ENCODE results near the gene TLE5. TPM values are rescaled to one million over a fixed set of nuclear protein-coding genes. Genes with fewer than 3 reads are reported as not detected.

The TLE5 gene
- total and polyA plus RNA-seq, 9 of the 15 experiments (the other 6 are each of a cell fraction or from before 2014, with no cell fraction given): 2.0 to 347 (median 235) TPM

- peaks cover 20 to 38% of the 10 kb centered on the region in 2 experiments for H3K4me1 ChIP-seq (replicated peaks in 1 of 2; ENCODE audit: control insufficient read depth in 2 of 2, insufficient read depth in 2 of 2, low read length in 2 of 2)
- H2AFZ ChIP-seq (ENCODE audit: low read depth, low read length): no peak overlapping the region
- no peaks in the 10 kb centered on the region for H3K36me3 ChIP-seq (ENCODE audit: control insufficient read depth, insufficient read depth, low read length)
- peak in 2 of 4 experiments; percentile 24 to 48 for DNase-seq (ENCODE audit: extremely low read depth in 1 of 4, low spot score in 3 of 4)
- no peaks in the 10 kb centered on the region for H3K9me1 ChIP-seq (ENCODE audit: control insufficient read depth, insufficient read depth, low read length)
- no peak overlapping the region for H3K4me3 ChIP-seq
- ATAC-seq: peak; percentile 19
- H3K9ac ChIP-seq (ENCODE audit: insufficient read depth in 1 of 2, low read depth in 2 of 2, low read length in 2 of 2): peak overlapping the region in 1 of 2 experiments; percentile 72; a peak in 1 of 4 replicates
- H4K20me1 ChIP-seq (replicated peaks; ENCODE audit: control insufficient read depth, insufficient read depth, low read length): no peaks in the 10 kb centered on the region
- H3K9me3 ChIP-seq (replicated peaks; ENCODE audit: control insufficient read depth, insufficient read depth, low read depth, low read length): no peaks in the 10 kb centered on the region
- no peak for FAIRE-seq
- in situ Hi-C loops (cut with MboI) (no loop called here), intact Hi-C loops (cut with micrococcal nuclease) (no loop called here)
- no TSS peak for BruUV-seq (replicated peaks)
- H3K4me2 ChIP-seq (ENCODE audit: insufficient read depth, low read length): no peak overlapping the region
- no peaks in the 10 kb centered on the region for H3K79me2 ChIP-seq (ENCODE audit: control insufficient read depth, insufficient read depth, low read length)
- 39% methylated on average over 23 of the region's 30 CpGs for WGBS (ENCODE audit: insufficient coverage, low coverage, missing lambda C conversion rate)
- H3K27me3 ChIP-seq (ENCODE audit: control insufficient read depth in 2 of 2, insufficient read depth in 2 of 2, low read length in 2 of 2): no peaks in the 10 kb centered on the region
- POLR2A ChIA-PET: interaction anchor here (0.6 to 2.5 kb wide), 4 partner anchors 11 to 29 kb away, joined by 3 to 12 read pairs (median 4); no protein-coding TSS in a partner anchor
- CTCF ChIA-PET (ENCODE audit: low intra/inter-chr PET ratio): no interaction called here
- no peak overlapping the region for H3K27ac ChIP-seq (ENCODE audit: extremely low read depth, low read depth, low read length)
- TF ChIP-seq KDM4B (IDR thresholded peaks at IDR 0.05; ENCODE audit: borderline replicate concordance in 2 of 2, low read depth in 1 of 2) (no peak), LARP7 (IDR thresholded peaks at IDR 0.05) (no peak), ZBTB26 (CRISPR knock-in tag; IDR thresholded peaks at IDR 0.05) (no peak), TAL1 (IDR thresholded peaks at IDR 0.05) (peak; percentile 34; the same call in 1 of the 2 replicates), DPF2 (IDR thresholded peaks at IDR 0.05) (0 out of 2 replicates have a peak, but pooled peaks have one; percentile 22), CBFA2T2 (conservative IDR thresholded peaks at IDR 0.05) (peak; percentile 43), KDM1A (IDR thresholded peaks at IDR 0.05) (peak; percentile 83 to 88), NR2F6 (CRISPR knock-in tag; IDR thresholded peaks at IDR 0.05) (no peak), ETV1 (tag; conservative IDR thresholded peaks at IDR 0.05; ENCODE audit: low read depth) (peak; percentile 86), NR0B1 (IDR thresholded peaks at IDR 0.05; ENCODE audit: partially characterized antibody) (no peak), NFIC (IDR thresholded peaks at IDR 0.05) (0 out of 2 replicates have a peak, but pooled peaks have one; percentile 8), SAFB2 (IDR thresholded peaks at IDR 0.05; ENCODE audit: borderline replicate concordance, low read depth, low read length, severe bottlenecking) (no peak), CBFA2T3 (IDR thresholded peaks at IDR 0.05) (peak; percentile 72), KDM2B (CRISPR knock-in tag; IDR thresholded peaks at IDR 0.05) (no peak)
- TF ChIP-seq, protein P1, sequence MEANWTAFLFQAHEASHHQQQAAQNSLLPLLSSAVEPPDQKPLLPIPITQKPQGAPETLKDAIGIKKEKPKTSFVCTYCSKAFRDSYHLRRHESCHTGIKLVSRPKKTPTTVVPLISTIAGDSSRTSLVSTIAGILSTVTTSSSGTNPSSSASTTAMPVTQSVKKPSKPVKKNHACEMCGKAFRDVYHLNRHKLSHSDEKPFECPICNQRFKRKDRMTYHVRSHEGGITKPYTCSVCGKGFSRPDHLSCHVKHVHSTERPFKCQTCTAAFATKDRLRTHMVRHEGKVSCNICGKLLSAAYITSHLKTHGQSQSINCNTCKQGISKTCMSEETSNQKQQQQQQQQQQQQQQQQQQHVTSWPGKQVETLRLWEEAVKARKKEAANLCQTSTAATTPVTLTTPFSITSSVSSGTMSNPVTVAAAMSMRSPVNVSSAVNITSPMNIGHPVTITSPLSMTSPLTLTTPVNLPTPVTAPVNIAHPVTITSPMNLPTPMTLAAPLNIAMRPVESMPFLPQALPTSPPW (CRISPR knock-in tag; IDR thresholded peaks at IDR 0.05): 0 out of 2 replicates have a peak, but pooled peaks have one; percentile 37
- TF ChIP-seq, protein P2, sequence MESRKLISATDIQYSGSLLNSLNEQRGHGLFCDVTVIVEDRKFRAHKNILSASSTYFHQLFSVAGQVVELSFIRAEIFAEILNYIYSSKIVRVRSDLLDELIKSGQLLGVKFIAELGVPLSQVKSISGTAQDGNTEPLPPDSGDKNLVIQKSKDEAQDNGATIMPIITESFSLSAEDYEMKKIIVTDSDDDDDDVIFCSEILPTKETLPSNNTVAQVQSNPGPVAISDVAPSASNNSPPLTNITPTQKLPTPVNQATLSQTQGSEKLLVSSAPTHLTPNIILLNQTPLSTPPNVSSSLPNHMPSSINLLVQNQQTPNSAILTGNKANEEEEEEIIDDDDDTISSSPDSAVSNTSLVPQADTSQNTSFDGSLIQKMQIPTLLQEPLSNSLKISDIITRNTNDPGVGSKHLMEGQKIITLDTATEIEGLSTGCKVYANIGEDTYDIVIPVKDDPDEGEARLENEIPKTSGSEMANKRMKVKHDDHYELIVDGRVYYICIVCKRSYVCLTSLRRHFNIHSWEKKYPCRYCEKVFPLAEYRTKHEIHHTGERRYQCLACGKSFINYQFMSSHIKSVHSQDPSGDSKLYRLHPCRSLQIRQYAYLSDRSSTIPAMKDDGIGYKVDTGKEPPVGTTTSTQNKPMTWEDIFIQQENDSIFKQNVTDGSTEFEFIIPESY (CRISPR knock-in tag; IDR thresholded peaks at IDR 0.05): peak; percentile 76; the same call in 1 of the 2 replicates
These were observed 37.3 kb downstream of the TLE5 start for GRCh38 chr19:3024870-3025548.

All from K562 (cell line).